Thyroid gland (tissue), 4 donors: ENCODE results near the gene GTF2H1.

Experiments
- CTCF ChIP-seq, 6 experiments: fragments of 200-600 bp in 3 of 6; fragments of 450-650 bp in 3 of 6; sonication (generic) in 3 of 6; IDR thresholded peaks; one replicate each; pipeline ENCODE4 v1.5.1; 2016 to 2019; ENCODE audit warnings: antibody characterized with exemption in 6 of 6, mild to moderate bottlenecking in 2 of 6, inconsistent platforms in 1 of 6, moderate library complexity in 1 of 6
- POLR2A ChIP-seq, 2 donors: fragments of 450-650 bp; IDR thresholded peaks; one replicate each; pipeline ENCODE4 v1.6.1; 2017; ENCODE audit warnings: antibody characterized with exemption in 2 of 2, mild to moderate bottlenecking in 2 of 2, moderate library complexity in 1 of 2

DNA sequence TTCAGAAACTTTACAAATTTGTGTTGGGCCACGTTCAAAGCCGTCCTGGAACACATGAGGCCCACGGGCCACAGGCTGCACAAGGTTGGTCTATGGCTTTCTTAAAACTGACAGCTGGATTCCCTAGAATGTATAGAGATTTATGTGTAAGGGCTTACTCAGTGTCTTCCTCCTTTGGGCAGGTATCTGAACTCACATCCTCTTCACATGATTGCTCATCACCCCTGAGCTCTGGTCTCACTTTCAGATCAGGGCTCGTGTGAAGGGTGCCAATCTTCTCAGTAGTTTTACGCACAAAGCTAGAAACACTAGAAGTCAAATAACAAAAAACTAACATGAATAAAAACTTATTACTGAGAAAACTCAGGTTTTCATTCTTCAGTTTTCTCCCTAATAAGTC, 27.5 kb upstream of the GTF2H1 start:
- no peak for TF ChIP-seq CTCF (IDR thresholded peaks at IDR 0.05)
- TF ChIP-seq POLR2A (IDR thresholded peaks at IDR 0.05) = no peak
